ENCODE data around the gene SBK3.

GRCh38 chr19:55546822-55547614 is 1.7 kb upstream of the SBK3 start:
- TF ChIP-seq CTCF (optimal IDR thresholded peaks at IDR 0.05 in 1 of 3, IDR thresholded peaks at IDR 0.05 in 1 of 3, conservative IDR thresholded peaks at IDR 0.05 in 1 of 3; ENCODE audit: extremely low read depth in 1 of 3, insufficient read depth in 2 of 3, low read length in 3 of 3) = no peak
- no peak for TF ChIP-seq EZH2 (IDR thresholded peaks at IDR 0.05; ENCODE audit: low read length)

All from keratinocyte (primary cell).